DMS53 treated with DMSO at 0.1 percent for 48 hours (cell line): ENCODE measurements around the gene MAP3K14.

Experiments used
- DNase-seq: peaks from one replicate; lab custom pipeline; 2025; ENCODE audit not compliant: unreplicated experiment; lab: John Stamatoyannopoulos, UW

The MAP3K14 gene

GRCh38 chr17:45238155-45238774 lies 78.6 kb downstream of the MAP3K14 start:
- no peak for DNase-seq

GRCh38 chr17:45237686-45238085 lies 79.1 kb downstream of the MAP3K14 start:
- no peak for DNase-seq

GRCh38 chr17:45236282-45236606 lies 80.6 kb downstream of the MAP3K14 start:
- no peak for DNase-seq

- peak; percentile 56 for DNase-seq
These were observed 81.2 kb downstream of the MAP3K14 start for GRCh38 chr17:45235416-45236281.

GRCh38 chr17:45234641-45235415 lies 82.0 kb downstream of the MAP3K14 start:
- DNase-seq: peak; percentile 23

GRCh38 chr17:45233423-45233924 lies 83.3 kb downstream of the MAP3K14 start:
- DNase-seq: no peak

GRCh38 chr17:45232514-45233422 lies 84.1 kb downstream of the MAP3K14 start:
- no peak for DNase-seq

- no peak for DNase-seq
These were observed 85.2 kb downstream of the MAP3K14 start for GRCh38 chr17:45231481-45232116.

GRCh38 chr17:45230787-45231480 lies 85.9 kb downstream of the MAP3K14 start:
- DNase-seq: no peak

GRCh38 chr17:45230410-45230786 lies 86.4 kb downstream of the MAP3K14 start:
- DNase-seq: no peak

GRCh38 chr17:45229681-45230409 lies 87.0 kb downstream of the MAP3K14 start:
- no peak for DNase-seq

GRCh38 chr17:45228763-45229539 lies 87.9 kb downstream of the MAP3K14 start:
- DNase-seq: no peak

GRCh38 chr17:45227926-45228762 lies 88.7 kb downstream of the MAP3K14 start:
- DNase-seq: no peak

- DNase-seq: no peak
These were observed 89.5 kb downstream of the MAP3K14 start for GRCh38 chr17:45227101-45227925.

- no peak for DNase-seq
These were observed 90.2 kb downstream of the MAP3K14 start for GRCh38 chr17:45226576-45226975.

- DNase-seq: no peak
These were observed 90.8 kb downstream of the MAP3K14 start for GRCh38 chr17:45225964-45226530.
